HG02938 (cell line): Measurements from ENCODE around the gene ZWILCH.

Experiments used
- ATAC-seq: cut with Tn5 transposase; IDR thresholded peaks from one replicate; pipeline ENCODE4 v1.9.1; 2021; ENCODE audit warnings: mild to moderate bottlenecking, moderate library complexity; ENCODE audit not compliant: unreplicated experiment

ZWILCH gene

DNA sequence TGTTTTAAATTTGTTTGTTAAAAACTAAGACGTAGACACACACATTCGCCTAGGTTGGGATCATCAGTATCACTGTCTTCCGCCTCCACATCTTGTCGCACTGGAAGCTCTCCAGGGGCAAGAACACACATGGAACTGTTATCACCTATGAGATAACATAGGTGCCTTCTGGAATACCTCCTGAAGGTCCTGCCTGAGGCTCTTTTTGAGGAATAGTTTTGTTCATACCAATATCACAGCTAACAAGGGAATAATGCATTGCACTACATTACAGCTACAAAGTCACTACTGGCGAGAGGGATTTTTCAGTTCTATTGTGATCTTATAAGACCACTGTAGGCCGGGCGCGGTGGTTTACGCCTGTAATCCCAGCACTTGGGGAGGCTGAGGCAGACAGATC lies 29.9 kb downstream of the ZWILCH start:
- no peak for ATAC-seq

DNA sequence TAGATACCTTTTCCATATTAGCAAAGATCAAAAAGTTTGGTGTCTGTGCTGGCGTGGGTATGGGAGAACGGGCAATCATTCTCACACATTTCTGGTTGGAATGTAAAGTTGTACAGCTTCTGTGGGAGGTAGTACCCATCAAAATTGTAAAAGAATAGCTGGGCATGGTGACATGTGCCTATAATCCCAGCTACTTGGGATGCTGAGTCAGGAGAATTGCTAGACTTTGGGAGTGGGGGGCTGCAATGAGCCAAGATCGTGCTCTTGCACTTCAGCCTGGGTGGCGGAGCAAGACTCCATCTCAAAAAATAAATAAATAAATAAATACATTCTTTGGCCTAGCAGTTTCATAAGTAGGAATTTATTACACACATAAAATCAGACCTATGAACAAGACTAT lies 37.8 kb downstream of the ZWILCH start:
- no peak for ATAC-seq

DNA sequence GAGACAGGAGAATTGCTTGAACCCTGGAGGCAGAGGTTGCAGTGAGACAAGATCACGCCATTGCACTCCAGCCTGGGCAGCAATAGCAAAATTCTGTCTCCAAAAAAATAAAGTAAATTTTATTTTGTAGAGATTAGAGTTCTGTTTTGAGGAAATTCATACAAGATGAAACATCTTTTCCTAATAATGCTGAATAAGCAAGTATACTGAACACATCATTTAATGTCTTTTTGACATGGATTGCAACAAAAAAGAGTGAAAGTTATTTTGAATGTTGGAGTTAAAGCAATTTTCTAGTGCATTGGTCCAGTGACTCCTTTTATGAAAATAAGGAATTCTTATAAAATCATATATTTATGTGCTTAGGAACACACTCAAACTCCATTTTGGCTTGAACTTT lies 40.1 kb downstream of the ZWILCH start:
- no peak for ATAC-seq

DNA sequence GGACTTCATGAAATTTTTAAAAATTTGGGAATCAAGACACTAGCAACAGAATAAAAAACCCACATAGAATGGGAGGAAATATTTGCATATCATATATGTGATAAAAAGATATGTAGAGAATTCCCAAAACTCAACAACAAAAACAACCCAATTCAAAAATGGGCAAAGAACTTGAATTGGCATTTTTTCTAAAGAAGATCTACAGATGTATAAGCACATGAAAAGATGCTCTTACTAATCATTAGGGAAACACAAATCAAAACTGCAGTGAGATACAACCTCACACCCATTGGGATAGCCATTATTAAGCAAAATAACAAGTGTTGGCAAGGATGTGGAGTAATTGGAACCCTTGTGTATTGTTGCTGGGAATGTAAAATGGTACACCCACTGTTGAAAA lies 50.6 kb downstream of the ZWILCH start:
- ATAC-seq, result no peak

DNA sequence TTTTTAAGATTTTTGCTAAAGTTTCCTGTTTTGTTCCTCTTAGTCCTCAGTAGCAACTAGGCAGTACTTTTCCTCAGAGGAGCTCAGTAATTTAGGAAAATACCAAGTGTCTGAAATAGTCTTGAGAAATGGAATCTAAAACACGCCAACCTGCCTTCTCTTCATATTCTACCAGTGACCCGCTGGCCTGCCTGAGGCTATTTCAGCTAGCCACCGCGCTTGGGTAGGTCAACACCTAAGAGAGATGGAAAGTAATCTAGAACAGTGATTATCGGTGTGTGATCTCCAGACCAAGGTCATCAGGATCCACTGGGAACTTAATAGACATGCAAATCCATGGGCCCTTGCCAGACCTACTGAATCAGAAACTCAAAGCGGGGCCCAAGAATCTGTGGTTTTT lies 53.1 kb downstream of the ZWILCH start:
- ATAC-seq, result no peak

DNA sequence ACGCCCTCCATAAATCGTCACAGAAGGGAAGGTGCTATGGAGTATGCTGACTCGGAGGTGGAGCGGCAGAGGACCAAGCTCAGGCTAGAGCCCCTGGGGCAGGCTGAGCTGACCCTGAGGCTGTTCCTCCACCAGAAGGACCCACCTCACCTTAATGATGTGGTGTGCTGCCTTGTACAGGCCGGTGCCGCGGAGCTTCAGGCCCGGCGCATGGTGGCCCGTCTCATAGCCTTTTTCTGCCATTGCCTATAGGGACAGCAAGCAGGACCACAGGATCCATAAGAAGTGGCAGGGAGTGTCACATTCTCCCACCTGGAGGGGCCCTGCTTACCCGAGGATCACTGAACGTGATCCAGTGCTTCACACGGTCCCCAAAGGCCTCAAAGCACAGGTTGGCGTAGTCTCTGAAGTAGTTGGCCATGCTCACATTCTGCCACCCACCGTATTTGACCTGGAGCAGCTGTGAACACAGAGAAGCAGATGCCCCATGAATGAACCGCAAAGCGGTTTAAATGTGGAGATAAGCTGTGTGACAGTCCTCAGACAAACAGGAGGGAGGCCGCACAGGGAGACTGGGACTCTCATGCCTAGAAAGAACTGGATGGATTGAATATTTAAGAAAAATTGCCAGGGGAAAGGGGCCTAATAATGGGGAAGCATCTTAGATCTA lies 55.9 kb downstream of the ZWILCH start:
- no peak for ATAC-seq

DNA sequence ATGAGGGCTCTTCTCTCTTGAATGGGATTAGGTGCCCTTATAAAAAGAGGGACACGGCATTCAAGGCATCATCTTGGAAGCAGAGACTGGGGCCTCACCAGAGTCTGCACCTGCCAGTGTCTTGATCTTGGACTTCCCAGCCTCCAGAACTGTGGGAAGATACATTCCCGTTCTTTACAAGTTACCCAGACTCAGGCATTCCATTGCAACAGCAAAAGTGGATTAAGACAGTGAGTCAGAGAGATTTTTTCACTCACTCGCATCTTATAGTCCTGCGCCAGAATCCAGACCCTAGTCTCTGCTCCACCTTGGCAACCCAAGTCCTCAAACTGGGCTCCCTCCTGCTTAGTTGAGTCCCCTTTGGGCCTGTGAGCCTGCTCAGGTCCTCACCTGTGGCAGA lies 58.0 kb downstream of the ZWILCH start:
- ATAC-seq, result no peak

DNA sequence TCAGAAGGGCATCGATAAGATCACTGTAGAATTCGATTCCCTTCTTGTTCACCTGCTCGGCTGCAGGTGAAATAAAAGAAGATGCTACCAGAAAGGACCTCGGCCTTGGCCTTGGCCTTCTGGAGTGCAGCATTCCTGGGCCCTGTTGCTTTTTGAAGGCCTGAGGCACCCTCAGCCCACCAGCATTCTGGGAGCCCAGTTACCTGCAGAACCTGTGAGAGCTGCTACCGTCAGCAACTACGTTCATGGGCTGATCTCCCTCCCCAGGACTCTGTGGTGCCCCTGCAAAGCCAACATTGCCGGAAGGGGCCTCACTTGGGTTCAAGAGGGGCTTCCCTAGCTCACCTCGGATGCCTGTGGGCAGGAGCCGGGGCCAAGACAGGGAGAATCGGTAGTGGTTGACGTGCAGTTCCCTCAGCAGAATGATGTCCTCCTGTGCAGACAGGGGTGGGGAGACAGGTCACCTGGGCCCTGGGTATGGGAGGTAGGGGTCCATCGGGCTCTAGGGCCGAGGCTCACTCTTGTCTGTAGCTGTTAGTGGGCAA lies 58.5 kb downstream of the ZWILCH start:
- ATAC-seq, result no peak

DNA sequence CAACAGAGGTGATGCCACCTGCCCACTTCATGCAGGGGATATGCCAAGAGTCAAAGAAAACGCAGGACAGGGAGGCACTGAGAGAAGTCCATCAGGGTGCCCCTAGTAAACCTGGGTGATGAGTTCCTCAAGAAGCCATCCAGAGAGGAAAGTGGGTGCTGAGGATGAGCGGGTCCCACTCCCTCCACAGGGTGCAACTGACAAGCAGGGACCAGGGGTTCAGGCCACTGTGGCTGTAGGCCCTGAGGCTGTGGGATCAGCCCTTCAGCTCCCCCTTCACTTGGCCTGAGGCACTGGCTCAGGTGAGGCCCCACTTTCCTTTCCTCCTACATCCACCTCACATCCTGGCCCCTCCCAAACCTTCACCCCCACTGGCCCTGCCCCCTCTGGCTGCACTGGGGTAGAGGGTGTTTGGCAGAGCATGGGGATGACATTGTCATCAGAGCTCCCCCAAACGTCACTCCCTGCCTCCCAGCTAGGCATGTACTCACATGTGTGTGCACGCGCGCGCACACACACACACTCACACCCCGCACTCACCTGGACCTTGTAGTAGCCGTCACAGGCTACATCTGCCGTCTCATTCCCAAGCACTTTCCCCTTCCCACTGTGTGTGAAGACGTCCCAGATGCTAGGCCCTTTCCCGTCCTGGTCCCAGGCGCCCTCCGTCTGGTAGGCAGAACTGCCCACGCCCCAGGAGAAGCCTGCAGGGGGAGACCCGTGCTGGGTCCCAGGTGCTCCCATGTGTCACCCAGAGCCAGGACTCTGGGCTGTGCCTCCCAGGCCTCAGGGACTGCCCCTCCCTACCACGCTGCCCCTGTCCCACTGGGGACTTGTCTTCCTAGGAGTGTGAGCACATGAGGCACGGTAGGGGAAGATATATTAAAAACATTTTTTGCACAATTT lies 59.3 kb downstream of the ZWILCH start:
- ATAC-seq, result no peak

DNA sequence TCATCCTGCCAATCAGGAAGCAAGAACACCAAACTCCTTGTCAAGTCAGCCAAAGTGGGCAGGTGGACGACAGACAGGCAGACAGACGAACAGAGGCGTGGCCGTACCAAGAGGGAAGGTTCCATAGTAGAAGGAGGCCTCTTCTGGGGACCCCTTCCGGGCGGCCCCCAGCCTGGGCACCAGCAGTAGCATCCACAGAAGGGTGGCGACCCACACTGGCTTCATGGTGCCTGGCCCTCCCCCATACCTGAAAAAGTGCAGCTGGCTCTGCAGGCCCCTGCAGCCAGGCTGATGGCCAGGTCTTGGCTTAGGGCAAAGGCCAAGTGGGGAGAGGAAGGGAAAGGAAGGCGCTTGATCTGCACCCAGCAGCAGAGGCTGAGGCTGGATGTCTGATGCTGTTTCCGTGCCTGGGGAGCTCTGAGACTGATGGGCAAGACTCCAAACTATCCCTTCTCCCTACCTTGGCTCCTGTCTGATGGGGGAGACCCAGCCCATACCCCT lies 60.1 kb downstream of the ZWILCH start:
- ATAC-seq, result no peak

DNA sequence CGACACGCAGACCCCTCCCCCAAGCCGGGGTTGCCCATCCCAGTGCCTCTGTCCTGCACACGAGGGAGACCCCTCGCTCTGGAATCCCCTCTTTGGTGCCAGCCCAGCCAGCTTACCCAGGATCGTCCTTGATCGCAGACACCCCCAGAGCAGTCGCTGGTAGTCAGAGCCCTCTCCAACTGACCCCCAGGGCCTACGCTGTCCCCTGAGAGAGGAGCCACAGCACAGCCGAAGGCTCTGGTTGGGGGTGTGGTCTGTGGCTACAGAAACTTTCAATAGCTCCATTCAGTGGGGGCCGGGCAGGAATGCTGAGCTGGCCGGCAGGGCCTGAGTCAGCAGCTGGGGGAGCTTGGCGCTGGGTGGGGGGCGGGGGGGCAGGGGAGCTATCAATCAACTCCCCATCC lies 60.6 kb downstream of the ZWILCH start, which contains the start of gene LCTL:
Gene LCTL, minus strand, starts transcription at position 258 of the 404 bp plus-strand sequence. CDS start 633 bp downstream, outside the sequence.
- no peak for ATAC-seq

DNA sequence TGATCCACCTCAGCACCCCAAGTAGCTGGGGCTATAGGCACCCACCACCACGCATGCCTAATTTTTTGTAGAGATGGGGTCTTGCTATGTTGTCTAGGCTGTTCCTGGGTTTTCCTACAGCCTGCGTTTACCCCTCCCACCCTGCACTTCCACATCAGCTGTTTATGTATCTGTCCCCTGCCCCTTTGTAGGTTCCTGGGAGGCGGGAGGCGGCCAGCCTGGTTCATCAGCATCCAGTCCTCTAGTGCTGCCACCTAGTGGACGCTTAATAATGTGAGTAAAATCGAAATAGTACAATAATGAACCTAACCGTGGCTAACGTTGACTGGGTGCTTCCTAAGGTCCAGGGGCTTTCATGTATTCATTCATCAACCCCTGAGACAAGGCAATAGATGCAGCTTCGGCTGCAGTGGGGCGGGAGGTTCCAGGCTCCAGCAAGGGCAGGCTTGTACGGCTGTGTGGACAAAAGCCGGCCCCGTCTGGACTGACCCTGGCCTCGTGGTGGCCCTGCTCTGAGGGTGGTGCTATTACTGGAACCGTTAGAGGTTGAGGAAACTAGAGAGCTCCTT lies 61.9 kb downstream of the ZWILCH start:
- ATAC-seq, result no peak

DNA sequence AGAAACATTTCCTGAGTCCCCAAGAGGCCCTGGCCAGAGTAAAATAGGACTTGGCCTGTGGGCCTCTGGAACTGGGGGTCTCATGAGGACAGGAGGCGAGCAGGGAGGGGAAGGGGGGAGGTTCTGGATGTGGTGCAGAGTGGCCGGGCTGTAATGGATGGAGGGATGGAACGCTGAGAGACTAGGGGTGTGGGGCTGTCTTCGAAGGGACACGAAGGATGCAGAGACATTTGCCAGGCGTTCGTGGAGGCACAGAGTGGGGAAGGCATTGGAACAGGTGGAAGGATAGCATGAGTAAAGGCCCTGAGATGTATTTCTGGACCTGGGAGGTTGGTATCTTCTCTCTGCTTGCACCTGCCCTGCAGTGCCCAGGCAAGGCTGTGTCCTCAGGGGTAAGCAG lies 62.8 kb downstream of the ZWILCH start:
- ATAC-seq, result no peak

DNA sequence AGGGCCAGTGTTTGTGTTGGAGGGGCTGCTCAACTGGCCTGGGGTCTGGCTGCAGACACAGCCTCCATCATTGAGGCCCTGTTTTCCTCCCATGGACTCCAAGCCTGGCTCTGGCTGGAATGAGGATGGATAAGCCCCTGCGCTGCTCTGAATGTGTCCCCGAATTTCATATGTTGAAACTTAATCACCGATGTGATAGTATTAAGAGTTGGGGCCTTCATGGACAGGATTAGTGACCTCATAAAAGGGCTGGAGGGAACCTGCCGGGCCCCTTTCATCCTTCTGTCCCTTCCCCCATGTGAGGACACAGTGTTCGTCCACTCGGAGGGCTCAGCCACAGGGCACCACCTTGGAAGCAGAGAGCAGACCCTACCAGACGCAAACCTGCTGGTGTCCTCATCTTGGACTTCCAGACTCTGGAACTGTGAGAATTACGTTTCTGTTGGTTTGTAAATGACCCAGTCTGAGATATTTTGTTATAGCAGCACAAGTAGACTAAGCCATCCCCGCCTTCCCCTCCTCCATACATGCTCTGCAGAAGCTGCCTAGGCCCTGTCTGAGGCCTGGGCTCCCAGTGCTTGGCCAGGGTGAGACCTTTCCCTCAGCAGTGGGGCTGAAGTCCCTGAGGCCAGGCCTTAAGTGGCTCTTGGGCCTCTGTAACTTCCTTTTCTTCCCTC lies 64.5 kb downstream of the ZWILCH start:
- ATAC-seq, result no peak

DNA sequence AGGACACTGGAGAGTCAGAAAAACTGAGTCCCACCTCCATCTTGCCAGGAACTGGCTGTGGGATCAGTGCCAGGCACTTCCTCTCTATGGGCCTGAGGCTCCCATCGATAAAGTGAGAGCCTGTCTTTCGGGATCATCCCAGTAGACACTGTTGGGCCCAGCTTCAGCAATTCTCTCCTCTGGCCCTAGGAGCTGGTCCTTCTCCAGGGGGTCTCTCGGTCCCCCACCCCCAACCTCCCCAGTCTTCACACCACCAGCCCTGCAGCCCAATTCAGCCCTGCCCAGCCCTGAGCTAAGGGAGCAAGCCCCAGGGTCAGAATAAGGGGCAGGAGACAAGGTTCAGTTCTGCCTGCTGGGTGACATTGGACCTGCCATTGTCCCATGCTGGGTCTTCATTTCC lies 65.2 kb downstream of the ZWILCH start:
- ATAC-seq, result no peak

DNA sequence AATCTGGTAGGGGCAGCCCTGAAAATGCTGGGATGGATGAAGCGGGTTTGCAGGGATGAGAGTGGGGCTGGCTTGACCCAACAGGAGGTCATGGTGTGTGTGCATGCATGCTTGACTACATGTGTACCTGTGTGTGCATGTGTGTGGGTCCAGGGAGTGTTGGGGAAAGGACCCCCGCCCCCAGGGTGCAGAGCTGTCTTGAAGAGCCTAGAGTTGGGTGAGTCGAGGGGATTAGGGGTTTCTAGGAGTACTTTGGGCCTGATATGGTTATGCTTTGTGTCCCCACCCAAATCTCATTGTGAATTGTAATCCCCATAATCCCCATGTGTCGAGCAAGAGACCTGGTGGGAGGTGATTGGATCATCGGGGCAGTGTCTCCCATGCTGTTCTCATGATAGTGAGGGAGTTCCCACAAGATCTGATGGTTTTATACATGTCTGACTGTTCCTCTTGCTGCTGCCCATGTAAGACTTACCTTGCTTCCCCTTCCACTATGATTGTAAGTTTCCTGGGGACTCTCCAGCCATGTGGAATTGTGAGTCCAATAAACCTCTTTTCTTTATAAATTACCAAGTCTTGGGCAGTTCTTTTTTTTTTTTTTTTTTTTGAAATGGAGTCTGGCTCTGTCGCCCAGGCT lies 65.8 kb downstream of the ZWILCH start:
- no peak for ATAC-seq

DNA sequence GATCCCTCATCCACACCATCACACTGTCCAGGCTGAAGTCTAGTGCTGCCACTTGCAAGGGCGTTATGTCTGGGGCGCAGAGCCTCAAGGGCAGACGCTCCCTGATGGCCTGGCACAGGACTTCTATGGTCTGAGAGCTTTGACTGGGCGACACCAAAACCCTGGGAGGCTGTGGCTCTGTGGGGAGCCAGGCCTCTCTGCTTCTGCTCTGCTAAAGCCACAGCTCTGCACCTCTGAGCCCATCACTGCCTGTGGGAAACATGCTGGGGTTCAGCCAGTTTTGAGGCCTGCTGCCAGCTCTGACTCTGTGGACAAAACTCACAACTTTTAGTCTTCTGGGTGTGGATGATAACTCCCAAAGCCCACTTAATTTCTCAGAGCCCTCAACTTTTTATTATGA lies 67.0 kb downstream of the ZWILCH start:
- ATAC-seq, result no peak

DNA sequence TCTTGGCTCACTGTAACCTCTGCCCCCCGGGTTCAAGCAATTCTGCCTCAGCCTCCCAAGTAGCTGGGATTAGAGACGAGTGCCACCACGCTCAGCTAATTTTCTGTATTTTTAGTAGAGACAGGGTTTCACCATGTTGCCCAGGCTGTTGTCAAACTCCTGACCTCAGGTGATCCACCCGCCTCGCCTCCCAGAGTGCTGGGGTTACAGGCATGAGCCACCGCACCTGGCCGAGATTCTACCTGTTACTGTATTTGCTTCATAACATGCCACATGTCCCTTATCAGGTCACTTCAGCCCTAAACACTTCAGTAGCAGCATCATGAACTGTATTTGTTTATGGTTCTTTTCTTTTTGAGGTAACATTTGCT lies 68.2 kb downstream of the ZWILCH start:
- ATAC-seq, result no peak

DNA sequence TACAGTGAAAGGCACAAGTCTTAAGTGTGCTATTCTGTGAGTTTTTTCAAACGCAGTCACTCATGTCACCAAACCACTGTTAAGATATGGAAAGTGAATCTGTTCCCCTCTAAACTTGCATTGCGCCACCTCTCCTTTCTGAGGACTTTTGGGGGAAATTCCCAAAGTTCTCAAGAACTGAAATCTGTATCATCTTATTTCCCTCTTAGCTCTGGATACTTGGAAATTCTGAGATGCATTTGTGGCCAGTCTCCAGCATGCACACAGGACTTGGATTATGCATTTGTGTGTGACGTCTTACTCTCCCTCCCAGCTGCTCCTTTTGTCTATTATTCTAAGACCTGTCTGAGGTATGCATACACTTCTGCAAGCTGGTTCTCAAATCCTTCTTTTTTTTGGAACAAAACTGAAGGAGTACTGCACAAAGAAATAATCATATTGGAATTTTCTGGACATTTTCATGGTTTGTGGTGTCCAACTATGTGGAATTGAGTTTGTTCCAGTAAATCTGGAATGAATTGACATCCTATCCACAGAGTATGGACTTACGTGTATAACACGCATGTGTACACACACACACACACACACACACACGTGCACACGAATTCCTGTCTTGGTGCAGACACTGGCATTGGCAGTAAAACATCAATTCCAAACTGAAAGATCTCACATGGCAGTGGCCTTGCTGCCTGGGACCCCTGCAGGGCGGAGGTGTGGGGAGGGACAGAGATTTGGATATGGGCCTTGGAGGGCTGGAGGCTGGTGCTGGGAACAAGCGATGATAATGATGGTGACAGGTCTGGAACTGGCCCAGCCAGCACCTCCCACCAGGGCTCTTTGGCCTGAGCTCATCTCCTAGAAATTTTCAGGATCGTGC lies 68.8 kb downstream of the ZWILCH start:
- ATAC-seq, result no peak

DNA sequence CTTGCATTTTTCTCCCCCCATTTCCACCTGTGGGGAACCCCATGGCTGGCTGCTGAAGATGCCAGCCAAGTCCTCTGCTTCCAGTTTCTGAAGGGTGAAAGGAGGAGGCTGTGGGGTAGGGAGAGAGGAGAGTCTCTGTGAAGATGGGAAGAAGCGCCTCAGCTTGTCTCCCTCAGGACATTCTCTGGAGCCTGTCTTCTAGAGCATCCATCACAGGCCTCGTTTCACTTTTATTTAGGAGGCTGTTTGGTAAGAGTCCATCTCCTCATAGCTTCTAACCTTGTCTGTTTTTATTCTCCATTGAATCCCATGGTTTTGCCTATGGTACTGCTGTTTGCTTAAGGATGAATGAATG lies 69.4 kb downstream of the ZWILCH start:
- no peak for ATAC-seq
